HepG2 (cell line): Measurements from ENCODE around the gene CHP1. TPM values are rescaled to one million over a fixed set of nuclear protein-coding genes. Genes with fewer than 3 reads are reported as not detected.
A peak's percentile ranks its signal among the peaks of the same experiment; 100 is the strongest.

Source experiments
- EED ChIP-seq: sonication (generic); formaldehyde crosslinking; IDR thresholded peaks from 2 replicates; pipeline ENCODE4 v1.5.0; 2020; ENCODE audit warnings: mild to moderate bottlenecking, missing genetic modification reagents
- IKZF4 ChIP-seq: sonication (generic); formaldehyde crosslinking; IDR thresholded peaks from 2 replicates; pipeline ENCODE4 v1.5.1; 2020; ENCODE audit warnings: borderline replicate concordance, mild to moderate bottlenecking, low read depth, missing genetic modification reagents; ENCODE audit errors: not compliant biosample characterization
- KLF9 ChIP-seq: IDR thresholded peaks from 2 replicates; pipeline ENCODE4 v1.6.1; 2016; ENCODE audit warnings: low read depth
- MBNL3 ChIP-seq: fragments of 250-450 bp; sonication (Bioruptor Pico); conservative IDR thresholded peaks from 2 replicates; pipeline ENCODE4 v1.8.0; 2022; ENCODE audit warnings: mild to moderate bottlenecking, inconsistent platforms
- MTF1 ChIP-seq: sonication (generic); formaldehyde crosslinking; IDR thresholded peaks from 2 replicates; pipeline ENCODE4 v1.5.0; 2020; ENCODE audit warnings: missing genetic modification reagents
- MXD4 ChIP-seq: IDR thresholded peaks from 2 replicates; pipeline ENCODE4 v1.6.1; 2016; ENCODE audit warnings: mild to moderate bottlenecking, missing biosample characterization, missing genetic modification reagents
- ZBED4 ChIP-seq: sonication (generic); formaldehyde crosslinking; IDR thresholded peaks from 2 replicates; pipeline ENCODE4 v1.4.0; 2020; ENCODE audit warnings: missing genetic modification reagents, borderline replicate concordance
- ZKSCAN1 ChIP-seq: fragments of 150-350 bp; IDR thresholded peaks from 2 replicates; pipeline ENCODE4 v1.6.1; 2014; ENCODE audit warnings: low read length
- ZNF101 ChIP-seq: sonication (generic); formaldehyde crosslinking; IDR thresholded peaks from 2 replicates; pipeline ENCODE4 v1.4.0; 2020; ENCODE audit warnings: mild to moderate bottlenecking, low read depth, missing genetic modification reagents, borderline replicate concordance
- ZNF143 ChIP-seq: sonication (generic); formaldehyde crosslinking; IDR thresholded peaks from 2 replicates; pipeline ENCODE4 v1.4.0; 2020; ENCODE audit warnings: missing genetic modification reagents
- ZNF225 ChIP-seq: sonication (generic); formaldehyde crosslinking; IDR thresholded peaks from 2 replicates; pipeline ENCODE4 v1.4.0; 2020; ENCODE audit warnings: mild to moderate bottlenecking, missing genetic modification reagents
- ZNF280D ChIP-seq: sonication (generic); formaldehyde crosslinking; IDR thresholded peaks from 2 replicates; pipeline ENCODE4 v1.5.1; 2020; ENCODE audit warnings: mild to moderate bottlenecking, missing genetic modification reagents
- ZNF556 ChIP-seq: sonication (generic); formaldehyde crosslinking; IDR thresholded peaks from 2 replicates; pipeline ENCODE4 v1.4.0; 2020; ENCODE audit warnings: mild to moderate bottlenecking, missing genetic modification reagents, borderline replicate concordance
- ZNF670 ChIP-seq: sonication (generic); formaldehyde crosslinking; IDR thresholded peaks from 2 replicates; pipeline ENCODE4 v1.8.0; 2022; ENCODE audit warnings: mild to moderate bottlenecking, missing genetic modification reagents, borderline replicate concordance
- ZSCAN12 ChIP-seq: sonication (generic); formaldehyde crosslinking; IDR thresholded peaks from 2 replicates; pipeline ENCODE4 v1.9.0; 2021; ENCODE audit warnings: mild to moderate bottlenecking, missing genetic modification reagents
- polyA plus RNA-seq, 8 experiments: library from polyadenylated mRNA; depleted of rRNA in 3 of 8; stranded (reverse) in 7 of 8; unstranded in 1 of 8; fragments of >200 nt; fragmentation: Illumina TruSeq in 4 of 8; extraction: Trizol in 4 of 8; gene quantifications; 2 replicates each; pipeline versions ENCODE4 v1.2.1 to v1.2.3, GENCODE V29; 2011 to 2016; ENCODE audit warnings: low read depth in 4 of 8, missing spikeins in 1 of 8, mixed read lengths in 1 of 8; ENCODE audit not compliant: insufficient read depth in 1 of 8
- total RNA-seq, 5 experiments: library from RNA; depleted of rRNA; stranded (reverse); fragments of >200 nt; fragmentation: Illumina TruSeq; extraction: Trizol; gene quantifications; 2 replicates each; pipeline ENCODE4 v1.2.3, GENCODE V29; 2016; ENCODE audit warnings: low read depth in 1 of 5
- TF ChIP-seq, protein P1 (sequence below): sonication (generic); formaldehyde crosslinking; IDR thresholded peaks from 2 replicates; pipeline ENCODE4 v1.5.1; 2020; ENCODE audit warnings: mild to moderate bottlenecking, missing genetic modification reagents, moderate library complexity
- TF ChIP-seq, protein P2 (sequence below): IDR thresholded peaks from 2 replicates; pipeline ENCODE4 v1.6.1; 2016; ENCODE audit warnings: missing compliant biosample characterization, missing genetic modification reagents, borderline replicate concordance

CHP1 gene
- total and polyA plus RNA-seq, 2 of the 13 experiments (the other 11 are each of a cell fraction or from before 2014, with no cell fraction given): 49.6 to 76.4 TPM

DNA sequence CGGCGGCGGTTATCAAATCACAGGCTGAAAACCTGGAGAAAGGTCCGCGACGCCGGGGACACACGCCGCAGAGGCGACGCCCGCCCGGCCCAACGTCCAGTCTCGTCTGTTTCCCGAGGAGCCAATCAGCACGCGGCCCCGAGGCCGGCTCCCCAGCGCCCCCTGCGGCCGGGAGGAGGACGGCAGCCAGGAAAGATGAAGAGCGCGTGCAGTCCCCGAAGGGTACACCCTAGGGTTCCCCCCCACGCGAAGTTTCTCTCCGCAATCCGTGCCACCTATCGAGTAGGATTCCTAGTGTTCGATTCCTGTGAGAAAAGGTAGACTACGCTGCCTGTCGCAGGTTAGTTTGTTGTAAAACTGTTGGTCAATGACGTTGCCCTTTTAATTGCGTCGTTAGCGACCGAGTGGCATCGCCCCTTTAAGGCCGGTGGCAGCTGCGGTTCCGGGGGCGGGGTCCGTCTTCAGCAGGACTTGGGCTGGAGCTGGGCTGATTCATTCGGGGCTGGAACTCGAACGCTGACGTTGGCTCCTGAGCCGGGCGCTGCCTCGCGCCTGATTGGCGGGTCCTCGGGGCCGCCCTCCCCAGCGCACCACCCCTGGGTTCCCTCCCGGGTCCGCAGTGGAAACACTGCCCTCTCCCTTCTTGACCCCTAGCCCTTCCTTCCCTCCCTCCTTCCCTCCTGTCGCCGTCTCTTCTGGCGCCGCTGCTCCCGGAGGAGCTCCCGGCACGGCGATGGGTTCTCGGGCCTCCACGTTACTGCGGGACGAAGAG lies at the start of gene CHP1, which contains the start of gene EXD1 (continued):
- TF ChIP-seq, protein P1, sequence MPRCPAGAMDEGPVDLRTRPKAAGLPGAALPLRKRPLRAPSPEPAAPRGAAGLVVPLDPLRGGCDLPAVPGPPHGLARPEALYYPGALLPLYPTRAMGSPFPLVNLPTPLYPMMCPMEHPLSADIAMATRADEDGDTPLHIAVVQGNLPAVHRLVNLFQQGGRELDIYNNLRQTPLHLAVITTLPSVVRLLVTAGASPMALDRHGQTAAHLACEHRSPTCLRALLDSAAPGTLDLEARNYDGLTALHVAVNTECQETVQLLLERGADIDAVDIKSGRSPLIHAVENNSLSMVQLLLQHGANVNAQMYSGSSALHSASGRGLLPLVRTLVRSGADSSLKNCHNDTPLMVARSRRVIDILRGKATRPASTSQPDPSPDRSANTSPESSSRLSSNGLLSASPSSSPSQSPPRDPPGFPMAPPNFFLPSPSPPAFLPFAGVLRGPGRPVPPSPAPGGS: peak; percentile 81
- TF ChIP-seq MBNL3 (no peak), ZNF556 (peak; percentile 56; the same call in 1 of the 2 replicates), ZNF670 (peak; percentile 93), ZNF143 (CRISPR knock-in tag) (no peak), KLF9 (CRISPR knock-in tag) (peak; percentile 94), ZNF280D (peak; percentile 90), ZNF101 (CRISPR knock-in tag) (peak; percentile 97), IKZF4 (CRISPR knock-in tag) (peak; percentile 82), EED (no peak; the same call in 1 of the 2 replicates), MXD4 (peak; percentile 90), ZNF225 (CRISPR knock-in tag) (peak; percentile 97), MTF1 (CRISPR knock-in tag) (no peak), ZKSCAN1 (0 out of 2 replicates have a peak, but pooled peaks have one; percentile 7), ZBED4 (CRISPR knock-in tag) (peak; percentile 96), ZSCAN12 (CRISPR knock-in tag) (no peak)
- TF ChIP-seq, protein P2, sequence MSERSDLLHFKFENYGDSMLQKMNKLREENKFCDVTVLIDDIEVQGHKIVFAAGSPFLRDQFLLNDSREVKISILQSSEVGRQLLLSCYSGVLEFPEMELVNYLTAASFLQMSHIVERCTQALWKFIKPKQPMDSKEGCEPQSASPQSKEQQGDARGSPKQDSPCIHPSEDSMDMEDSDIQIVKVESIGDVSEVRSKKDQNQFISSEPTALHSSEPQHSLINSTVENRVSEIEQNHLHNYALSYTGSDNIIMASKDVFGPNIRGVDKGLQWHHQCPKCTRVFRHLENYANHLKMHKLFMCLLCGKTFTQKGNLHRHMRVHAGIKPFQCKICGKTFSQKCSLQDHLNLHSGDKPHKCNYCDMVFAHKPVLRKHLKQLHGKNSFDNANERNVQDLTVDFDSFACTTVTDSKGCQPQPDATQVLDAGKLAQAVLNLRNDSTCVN: peak; percentile 73
